Pancreas (tissue), 10 donors: ENCODE results near the gene L1TD1. TPM values are rescaled to one million over a fixed set of nuclear protein-coding genes. Genes with fewer than 3 reads are reported as not detected.
"Not testable (repeated sequence)": the region's sequence is repeated elsewhere in the genome, so short reads cannot be mapped to it uniquely, and the experiment has no call there.

Experiments used
- ATAC-seq, 4 donors: fragments of 200-7000 bp; cut with Tn5 transposase; one replicate each; pipeline versions ENCODE4 v1.8.0 to v1.9.1; 2020; ENCODE audit warnings: mild to moderate bottlenecking in 4 of 4, moderate library complexity in 4 of 4
- DNase-seq, 6 donors: peaks; one replicate each; pipeline ENCODE4 v3.0.0-alpha.2; 2020
- FAIRE-seq: peaks from 2 replicates; lab custom pipeline; 2012; peaks lifted over from hg19 to GRCh38; lab: Jason Lieb, UNC
- H3K27ac ChIP-seq, 4 donors: fragments of 200-600 bp; sonication (generic); 1 replicate in 3 of 4; 2 replicates in 1 of 4; pipeline versions ENCODE4 v1.5.0 to v1.8.0; 2020
- H3K27me3 ChIP-seq, 4 donors: fragments of 200-600 bp; one replicate each; pipeline ENCODE4 v1.8.0; 2021
- H3K36me3 ChIP-seq, 3 donors: fragments of 200-600 bp; sonication (generic) in 1 of 3; one replicate each; pipeline versions ENCODE4 v1.5.0 to v1.8.0; 2020 to 2021
- H3K4me1 ChIP-seq, 3 donors: fragments of 200-600 bp; one replicate each; pipeline ENCODE4 v1.8.0; 2021
- H3K4me3 ChIP-seq, 4 donors: fragments of 200-600 bp; sonication (generic) in 2 of 4; one replicate each; pipeline versions ENCODE4 v1.5.0 to v1.8.0; 2020 to 2021
- H3K9me3 ChIP-seq, 4 donors: fragments of 200-600 bp; one replicate each; pipeline ENCODE4 v1.8.0; 2021
- CTCF ChIP-seq, 4 donors: fragments of 200-600 bp; sonication (generic) in 3 of 4; IDR thresholded peaks; one replicate each; pipeline versions ENCODE4 v1.5.0 to v1.8.0; 2021; ENCODE audit warnings: antibody characterized with exemption in 4 of 4
- WGBS, 2 donors: extraction: QIAGEN DNeasy Blood & Tissue Kit; methylation state at CpG; one replicate each; pipeline ENCODE4 v1.1.7; 2013; 5-methylcytosine and 5-hydroxymethylcytosine counted together
- intact Hi-C, 3 donors: fragments of 100-400 bp; cut with DNase I; formaldehyde crosslinking; loops; one replicate each; pipeline versions ENCODE4 v1.11.1 to v1.14.2; 2022
- polyA plus RNA-seq, 2 donors: library from polyadenylated mRNA; stranded (reverse); fragments of 200-250 nt; gene quantifications; one replicate each; pipeline ENCODE4 v1.2.3, GENCODE V29; 2013
- total RNA-seq, 6 donors: library from RNA; stranded (reverse); fragmentation: NEBNext Ultra II Directional in 4 of 6; extraction: Animal tissue kit (Norgen Biotek cat#: 25700) in 4 of 6; gene quantifications; one replicate each; pipeline versions ENCODE4 v1.2.1 to v1.2.4, GENCODE V29; 2021 to 2023
- donor health status: healthy with polysubstance abuse.
- donor health status: DM: no; HTN: no; CAD: no; lungs with moderate emphysema.
- donor health status: DM: no; HTN: no; CAD: no.
- donor health status: control.
- donor health status: control.
- donor health status: Bipolar disorder and iron deficiency.
- donor health status: DM: yes; HTN: yes; CAD: no.
- donor health status: DM: no; HTN: no; CAD: no.
- donor health status: DM: no; HTN: no; CAD: no.
- donor health status: DM: yes; HTN: yes; CAD: no.

L1TD1 gene
- total and polyA plus RNA-seq, 8 donors = 0.03 to 0.28 (median 0.09) TPM; not detected in 2

- no peaks in the 10 kb centered on the region for H3K27me3 ChIP-seq
- H3K4me1 ChIP-seq = no peaks in the 10 kb centered on the region
- no peak for TF ChIP-seq CTCF (IDR thresholded peaks at IDR 0.05)
- intact Hi-C loops = no loop called here
- ATAC-seq = no peak
- no peak overlapping the region for H3K27ac ChIP-seq
- 94 to 100% methylated on average over 1 of the region's 1 CpG for WGBS, 2 donors
- no peaks in the 10 kb centered on the region for H3K9me3 ChIP-seq
- no peak for DNase-seq
- no peaks in the 10 kb centered on the region for H3K36me3 ChIP-seq
- no peak for FAIRE-seq
- H3K4me3 ChIP-seq = no peak overlapping the region
Observed at GRCh38 chr1:62210960-62211359, 16.3 kb downstream of the L1TD1 start.

- Histone ChIP-seq H3K4me1 (no peaks in the 10 kb centered on the region), H3K4me3 (no peak overlapping the region), H3K27me3 (no peaks in the 10 kb centered on the region), H3K9me3 (no peaks in the 10 kb centered on the region), H3K27ac (no peak overlapping the region), H3K36me3 (no peaks in the 10 kb centered on the region)
- ATAC-seq = no peak
- FAIRE-seq = no peak
- intact Hi-C loops = no loop called here
- no peak for DNase-seq
- 84 to 94% methylated on average over 6 of the region's 6 CpGs for WGBS, 2 donors
- TF ChIP-seq CTCF (IDR thresholded peaks at IDR 0.05) = no peak
Observed at GRCh38 chr1:62212411-62212810, 17.8 kb downstream of the L1TD1 start.

GRCh38 chr1:62213075-62213914, 18.6 kb downstream of the L1TD1 start:
- ATAC-seq (no peak), DNase-seq (no peak), FAIRE-seq (no peak)
- WGBS, 2 donors = 71 to 82% methylated on average over 6 of the region's 6 CpGs
- intact Hi-C loops = no loop called here
- Histone ChIP-seq H3K27ac (no peak overlapping the region), H3K4me1 (no peaks in the 10 kb centered on the region), H3K27me3 (no peaks in the 10 kb centered on the region), H3K36me3 (no peaks in the 10 kb centered on the region), H3K9me3 (no peaks in the 10 kb centered on the region), H3K4me3 (no peak overlapping the region)
- no peak for TF ChIP-seq CTCF (IDR thresholded peaks at IDR 0.05)

- 72% methylated on average over 2 of the region's 2 CpGs for WGBS, 2 donors
- Histone ChIP-seq H3K4me3 (no peak overlapping the region), H3K9me3 (no peaks in the 10 kb centered on the region), H3K4me1 (no peaks in the 10 kb centered on the region), H3K36me3 (no peaks in the 10 kb centered on the region), H3K27me3 (no peaks in the 10 kb centered on the region), H3K27ac (no peak overlapping the region)
- intact Hi-C loops = no loop called here
- no peak for TF ChIP-seq CTCF (IDR thresholded peaks at IDR 0.05)
- DNase-seq (no peak), FAIRE-seq (no peak), ATAC-seq (no peak)
Observed at GRCh38 chr1:62218604-62219003, 24.0 kb downstream of the L1TD1 start.

- WGBS, 2 donors = 95 to 96% methylated on average over 9 of the region's 9 CpGs
- H3K4me1 ChIP-seq, FAIRE-seq, DNase-seq, H3K27me3 ChIP-seq, H3K4me3 ChIP-seq, H3K36me3 ChIP-seq, intact Hi-C loops, H3K27ac ChIP-seq, ATAC-seq, H3K9me3 ChIP-seq: not testable (repeated sequence)
Observed at GRCh38 chr1:62220456-62220855, 25.8 kb downstream of the L1TD1 start.
